Endometrial microvascular endothelial cells (primary cell): ENCODE results near the gene FNDC3B. TPM values are rescaled to one million over a fixed set of nuclear protein-coding genes. Genes with fewer than 3 reads are reported as not detected.

Source experiments
- in situ Hi-C: cut with HindIII; loops from 2 replicates; pipeline ENCODE4 v1.10.0; 2017; ENCODE audit warnings: low sequenced_read_pairs, low pct_unique_long_range_greater_than_20kb; ENCODE audit errors: inconsistent ontology term
- total RNA-seq: library from RNA; depleted of rRNA; stranded (reverse); fragments of >200 nt; gene quantifications from one replicate; pipeline ENCODE4 v1.2.3, GENCODE V29; 2015; ENCODE audit errors: inconsistent ontology term

The FNDC3B gene
- total RNA-seq, 1 donor from 2014 or later: 83.1 TPM

GRCh38 chr3:172126741-172127140 is 87.4 kb downstream of the FNDC3B start:
- in situ Hi-C loops: no loop called here

DNA sequence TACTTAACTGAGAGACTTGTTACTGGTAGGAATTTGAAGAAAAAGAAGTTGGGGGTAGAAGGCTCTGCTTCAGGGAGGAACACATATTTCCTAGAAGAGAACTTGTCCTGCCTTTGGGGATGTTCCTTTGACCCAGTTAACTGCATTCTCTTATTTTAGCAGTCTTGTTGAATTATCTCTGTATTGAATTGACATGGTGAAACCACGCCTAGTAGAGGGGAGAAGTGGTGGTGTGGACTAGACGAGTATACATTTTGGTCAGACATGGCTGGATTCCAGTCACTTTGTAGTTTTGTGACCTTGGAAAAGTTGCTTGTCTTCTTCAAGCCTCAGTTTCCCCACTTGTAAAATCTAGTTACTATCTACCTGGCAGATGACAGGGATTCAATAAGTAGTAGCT is 87.8 kb downstream of the FNDC3B start:
- in situ Hi-C loops: no loop called here

GRCh38 chr3:172127929-172128580 is 88.7 kb downstream of the FNDC3B start:
- in situ Hi-C loops: no loop called here

- in situ Hi-C loops: no loop called here
Observed at GRCh38 chr3:172128858-172129257, 89.5 kb downstream of the FNDC3B start.

- in situ Hi-C loops: no loop called here
Observed at GRCh38 chr3:172129498-172129849, 90.1 kb downstream of the FNDC3B start.

DNA sequence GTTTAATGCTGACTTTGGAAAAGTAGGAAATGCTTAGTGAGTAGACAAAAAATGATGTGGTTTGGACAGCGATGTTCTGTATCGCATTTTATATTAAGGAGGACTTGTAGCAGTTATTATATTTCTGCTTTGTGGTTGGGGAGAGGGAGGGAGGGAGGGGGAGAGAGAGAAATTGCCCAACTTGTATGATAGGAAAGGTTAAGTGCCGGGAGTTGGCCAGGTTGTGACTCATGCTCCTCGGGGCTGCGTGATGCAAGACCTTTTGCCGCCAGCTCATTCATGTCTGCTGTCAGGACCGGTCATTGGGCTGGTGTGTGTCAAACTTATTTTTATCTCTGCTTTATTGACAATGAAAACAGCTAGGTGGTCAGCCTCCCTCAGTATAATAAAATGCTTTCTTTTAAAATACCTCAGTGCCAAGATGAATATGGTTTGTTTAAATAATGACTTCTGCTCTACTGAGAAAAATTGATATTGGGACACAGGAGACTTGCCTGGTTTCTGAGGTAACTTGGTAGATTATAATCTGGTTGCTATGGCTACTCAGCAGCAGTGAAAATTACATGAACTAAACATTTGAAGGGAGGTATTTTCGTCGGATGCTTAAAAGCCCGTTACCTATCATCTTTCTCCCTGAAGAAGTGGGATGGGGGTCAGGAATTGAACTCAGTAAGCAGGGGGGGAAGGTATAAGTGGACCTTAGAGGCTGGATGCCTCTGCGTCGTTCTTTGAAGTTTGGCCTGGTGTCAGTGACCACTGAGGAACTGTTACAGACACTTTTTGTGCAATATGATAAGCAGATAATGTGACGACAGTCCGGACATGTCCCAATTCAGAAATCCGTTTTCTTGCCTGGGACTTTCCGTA is 90.7 kb downstream of the FNDC3B start:
- in situ Hi-C loops: no loop called here

GRCh38 chr3:172130717-172131050 is 91.3 kb downstream of the FNDC3B start:
- in situ Hi-C loops: no loop called here

GRCh38 chr3:172131746-172132145 is 92.4 kb downstream of the FNDC3B start:
- in situ Hi-C loops: no loop called here

- in situ Hi-C loops: no loop called here
Observed at GRCh38 chr3:172132159-172132586, 92.8 kb downstream of the FNDC3B start.

- in situ Hi-C loops: no loop called here
Observed at GRCh38 chr3:172132721-172133311, 93.4 kb downstream of the FNDC3B start.

DNA sequence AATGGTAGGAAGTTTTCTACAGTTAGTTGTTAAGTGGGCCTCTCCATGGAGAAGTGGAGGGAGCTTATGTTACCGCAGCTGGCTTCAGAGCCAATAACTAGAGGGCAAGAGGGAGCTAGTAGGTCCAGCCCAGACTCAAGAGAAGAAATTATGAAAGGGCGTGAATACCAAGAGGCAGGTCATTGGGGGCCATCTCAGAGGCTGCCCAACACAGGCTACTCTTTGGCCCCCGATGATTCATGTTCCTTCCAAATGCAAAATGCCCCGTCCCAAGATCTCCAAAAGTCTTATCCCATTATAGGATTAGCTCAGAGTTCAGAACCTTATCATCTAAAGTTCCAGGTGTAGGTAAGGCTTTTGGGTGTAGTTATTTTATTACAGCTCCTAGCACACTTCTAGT is 94.5 kb downstream of the FNDC3B start:
- in situ Hi-C loops: no loop called here

DNA sequence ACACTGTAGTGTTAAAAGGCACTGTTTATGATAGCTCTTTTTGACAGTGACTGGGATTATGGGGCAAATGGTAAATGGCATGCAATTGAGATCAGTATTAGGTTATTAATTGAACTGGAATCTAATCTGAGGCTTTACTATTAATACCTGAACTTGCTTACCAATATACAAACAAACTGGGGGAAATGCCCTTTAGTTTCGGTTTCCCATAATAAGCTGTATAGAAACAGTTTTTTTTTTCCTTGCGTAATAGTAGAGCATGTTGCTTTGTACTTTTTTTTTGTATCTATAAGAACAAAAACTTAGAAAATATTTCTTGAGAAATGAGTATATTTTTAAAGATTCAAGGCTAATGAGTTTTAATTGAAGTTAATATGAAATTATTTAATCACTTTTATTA is 95.0 kb downstream of the FNDC3B start:
- in situ Hi-C loops: no loop called here

DNA sequence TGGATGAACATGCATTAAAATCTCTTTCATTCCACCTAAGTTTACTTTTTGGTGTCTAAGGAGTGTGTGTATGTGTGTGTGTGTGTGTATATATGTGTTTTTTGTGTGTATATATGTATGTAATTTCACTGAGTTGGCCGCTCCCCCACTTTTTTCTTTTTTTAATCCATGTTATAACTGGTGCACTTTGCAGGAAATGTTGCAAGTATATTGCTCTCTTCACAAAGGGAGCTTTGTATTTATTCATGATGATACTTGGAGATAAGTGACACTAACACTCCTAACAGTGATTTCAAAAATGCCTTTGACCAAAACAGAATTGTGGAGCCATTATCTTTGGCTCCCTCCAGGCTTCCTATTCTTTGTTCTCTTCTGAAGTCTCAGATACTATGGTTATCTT is 95.8 kb downstream of the FNDC3B start:
- in situ Hi-C loops: no loop called here

DNA sequence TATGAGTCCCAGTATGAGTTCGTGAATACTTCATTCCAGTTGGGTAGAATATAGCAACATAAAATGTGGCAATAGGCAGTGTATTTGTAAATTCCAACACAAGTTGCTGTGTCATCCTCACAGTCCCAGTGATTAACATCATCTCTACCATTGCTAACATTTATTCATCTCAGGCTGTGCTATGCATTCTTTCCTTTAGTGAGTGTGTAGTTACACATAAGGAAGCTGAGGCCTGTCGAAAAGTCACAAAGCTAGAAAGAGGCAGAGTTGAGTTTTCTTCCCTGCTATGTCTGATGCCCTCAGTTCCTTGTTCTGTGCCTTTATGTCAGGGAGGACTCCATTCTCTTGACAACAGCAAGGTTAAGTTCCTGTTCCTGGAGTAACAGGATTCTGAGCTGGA is 96.4 kb downstream of the FNDC3B start:
- in situ Hi-C loops: no loop called here

DNA sequence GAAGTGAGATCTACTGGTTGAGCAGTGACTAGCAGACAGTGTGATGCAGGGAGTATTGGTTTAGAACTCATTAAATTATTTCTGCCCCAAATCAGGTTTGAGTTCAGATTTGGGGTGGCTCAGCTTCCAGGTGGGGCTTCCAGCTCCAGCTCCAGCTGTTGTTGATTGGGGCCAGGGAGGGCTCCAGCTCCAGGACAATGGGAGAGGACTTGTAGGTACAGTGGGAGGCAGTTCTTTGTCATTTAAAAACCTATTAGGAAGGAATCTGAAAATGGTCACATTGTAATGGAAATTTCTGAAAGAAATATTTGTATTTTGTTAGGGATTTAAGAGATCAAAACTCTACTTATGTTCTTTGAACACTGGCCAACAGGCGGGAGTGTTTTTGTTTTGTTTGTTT is 97.0 kb downstream of the FNDC3B start:
- in situ Hi-C loops: no loop called here

- in situ Hi-C loops: no loop called here
Observed at GRCh38 chr3:172137287-172138192, 98.2 kb downstream of the FNDC3B start.

- in situ Hi-C loops: no loop called here
Observed at GRCh38 chr3:172138193-172138537, 98.8 kb downstream of the FNDC3B start.

DNA sequence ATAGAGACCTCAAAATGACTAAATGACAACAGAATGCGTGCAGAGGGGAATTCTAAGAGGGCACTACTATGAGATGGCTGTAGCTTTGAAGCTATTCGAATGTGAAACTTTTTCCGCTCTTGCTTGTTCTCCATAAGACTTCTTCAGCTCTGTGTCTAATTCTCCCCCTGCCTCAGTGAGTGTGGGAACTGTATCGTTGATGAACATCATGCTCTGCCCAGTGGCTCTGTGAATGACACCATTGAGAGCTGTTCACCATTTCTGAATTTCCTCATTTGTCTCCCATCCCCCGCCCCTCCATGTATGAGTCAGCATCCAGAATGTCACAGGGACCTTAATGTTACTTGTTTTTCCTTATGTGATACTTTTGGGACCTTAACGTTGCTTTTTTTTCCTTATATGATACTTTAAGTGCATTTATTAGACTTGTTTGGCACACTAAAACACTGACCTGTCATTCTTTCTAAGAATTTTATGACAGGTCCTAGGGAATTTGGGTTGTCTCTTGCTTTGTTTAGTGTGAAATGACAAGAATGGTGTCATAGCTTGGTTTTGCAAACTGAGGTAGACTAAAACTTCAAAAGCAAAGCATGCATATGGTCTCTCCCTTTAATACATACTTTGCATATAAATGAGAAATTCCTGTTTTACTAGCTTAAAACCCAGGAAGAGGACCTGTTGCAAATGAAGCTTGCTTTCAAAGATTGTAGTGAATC is 99.6 kb downstream of the FNDC3B start:
- in situ Hi-C loops: no loop called here
